Neuron (in vitro differentiated cells): ENCODE results near the gene CRY1.
A peak's percentile ranks its signal among the peaks of the same experiment; 100 is the strongest.
"Not testable (repeated sequence)": the region's sequence is repeated elsewhere in the genome, so short reads cannot be mapped to it uniquely, and the experiment has no call there.

ENCODE experiments used
- H2AFZ ChIP-seq: one replicate; pipeline ENCODE4 v1.6.1; 2013; ENCODE audit warnings: low read depth, mild to moderate bottlenecking, inconsistent platforms, low read length, moderate library complexity
- H3K27me3 ChIP-seq: one replicate; pipeline ENCODE4 v1.6.1; 2013; ENCODE audit warnings: low read length; ENCODE audit not compliant: insufficient read depth
- H3K36me3 ChIP-seq: one replicate; pipeline ENCODE4 v1.6.1; 2013; ENCODE audit warnings: low read length; ENCODE audit not compliant: insufficient read depth
- H3K4me1 ChIP-seq: one replicate; pipeline ENCODE4 v1.6.1; 2013; ENCODE audit warnings: low read length; ENCODE audit not compliant: insufficient read depth
- H3K4me3 ChIP-seq: 2 replicates; pipeline ENCODE4 v1.5.1; 2013; ENCODE audit warnings: mild to moderate bottlenecking, low read length, moderate library complexity
- H3K9me3 ChIP-seq: one replicate; pipeline ENCODE4 v1.6.1; 2013; ENCODE audit warnings: low read length

The CRY1 gene

DNA sequence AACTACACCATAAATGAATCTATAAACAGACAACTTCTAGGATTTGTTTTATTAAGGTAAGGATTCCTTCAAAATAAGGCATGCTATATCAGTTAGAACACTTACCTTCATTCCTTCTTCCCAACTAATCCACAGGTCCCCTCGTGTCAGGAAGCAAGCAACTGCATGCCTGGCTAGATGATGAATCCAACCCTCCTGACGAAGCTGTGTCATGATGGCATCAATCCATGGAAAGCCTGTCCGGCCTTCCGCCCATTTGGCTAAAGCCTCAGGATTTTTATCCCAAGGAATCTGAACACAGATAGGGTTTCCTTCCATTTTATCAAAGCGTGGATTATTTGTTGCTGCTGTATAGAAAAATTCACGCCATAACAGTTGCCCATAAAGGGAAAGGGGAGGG, 93.9 kb downstream of the CRY1 start:
- no peak overlapping the region for H2AFZ ChIP-seq
- no peaks in the 10 kb centered on the region for H3K27me3 ChIP-seq
- H3K4me1 ChIP-seq = no peaks in the 10 kb centered on the region
- peaks cover 7% of the 10 kb centered on the region for H3K9me3 ChIP-seq
- peaks cover 40% of the 10 kb centered on the region for H3K36me3 ChIP-seq
- no peak overlapping the region for H3K4me3 ChIP-seq

GRCh38 chr12:106997916-106998315, 95.4 kb downstream of the CRY1 start:
- Histone ChIP-seq H3K36me3 (peaks cover 40% of the 10 kb centered on the region), H3K4me1 (no peaks in the 10 kb centered on the region), H3K27me3 (no peaks in the 10 kb centered on the region), H3K9me3 (peaks cover 7% of the 10 kb centered on the region), H3K4me3 (no peak overlapping the region), H2AFZ (no peak overlapping the region)

DNA sequence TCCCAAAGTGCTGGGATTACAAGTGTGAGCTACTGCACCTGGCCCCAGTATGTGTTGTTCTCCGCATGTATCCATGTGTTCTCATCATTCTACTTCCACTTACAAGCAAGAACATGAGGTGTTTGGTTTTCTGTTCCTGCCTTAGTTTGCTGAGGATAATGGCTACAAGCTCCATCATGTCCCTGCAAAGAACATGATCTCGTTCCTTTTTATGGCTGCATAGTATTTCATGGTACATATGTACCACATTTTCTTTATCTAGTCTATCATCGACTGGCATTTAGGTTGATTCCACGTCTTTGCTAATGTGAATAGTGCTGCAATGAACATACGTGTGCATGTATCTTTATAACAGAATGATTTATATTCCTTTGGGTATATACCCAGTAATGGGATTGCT, 97.2 kb downstream of the CRY1 start:
- not testable (repeated sequence) for H2AFZ ChIP-seq, H3K27me3 ChIP-seq, H3K4me3 ChIP-seq, H3K4me1 ChIP-seq, H3K9me3 ChIP-seq
- H3K36me3 ChIP-seq = peaks cover 33% of the 10 kb centered on the region

GRCh38 chr12:106994579-106995220, 98.6 kb downstream of the CRY1 start:
- H3K4me1 ChIP-seq = no peaks in the 10 kb centered on the region
- H3K36me3 ChIP-seq = peaks cover 27% of the 10 kb centered on the region

DNA sequence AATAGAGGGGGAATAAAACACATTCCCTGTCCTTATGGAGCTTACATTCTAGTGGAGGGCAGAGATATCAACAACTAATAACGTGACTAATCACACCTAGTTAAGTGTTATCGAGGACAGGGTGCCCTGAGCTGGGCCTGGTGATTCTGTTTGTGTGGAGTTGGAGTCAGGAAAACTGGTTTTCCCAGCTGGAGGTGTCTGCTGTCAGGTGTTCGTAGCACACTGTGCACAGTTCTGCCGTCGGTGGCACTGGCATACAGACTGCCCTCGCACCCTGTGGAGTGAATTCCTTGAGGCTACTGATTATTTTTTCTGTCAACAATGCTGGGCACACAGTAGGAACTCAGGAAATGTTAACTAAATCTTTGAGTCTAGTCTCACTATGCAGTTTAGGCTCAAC, 105.5 kb downstream of the CRY1 start:
- H3K4me3 ChIP-seq = no peak overlapping the region
- H3K4me1 ChIP-seq = peaks cover 11% of the 10 kb centered on the region

More at GRCh38 chr12:106994579-106995220, 98.6 kb downstream of the CRY1 start:
- Histone ChIP-seq H2AFZ (no peak overlapping the region), H3K27me3 (no peaks in the 10 kb centered on the region), H3K9me3 (peaks cover 3% of the 10 kb centered on the region), H3K4me3 (no peak overlapping the region)

GRCh38 chr12:106986625-106987389, 106.5 kb downstream of the CRY1 start, which contains the start of gene MTERF2:
MTERF2 (minus strand) TSS chr12:106987146; CDS start chr12:106978714, 8,432 bp downstream.
- no peaks in the 10 kb centered on the region for H3K9me3 ChIP-seq
- peak within 1 kb of the TSS; percentile 66 for H3K4me3 ChIP-seq
- peak within 1 kb of the TSS; percentile 60 for H2AFZ ChIP-seq
- peaks cover 11% of the 10 kb centered on the region for H3K4me1 ChIP-seq
- H3K36me3 ChIP-seq = peaks cover 18% of the 10 kb centered on the region
- H3K27me3 ChIP-seq = no peaks in the 10 kb centered on the region

More for the DNA sequence above, 105.5 kb downstream of the CRY1 start:
- Histone ChIP-seq H3K36me3 (peaks cover 18% of the 10 kb centered on the region), H3K9me3 (no peaks in the 10 kb centered on the region), H3K27me3 (no peaks in the 10 kb centered on the region), H2AFZ (peak overlapping the region; percentile 60)

DNA sequence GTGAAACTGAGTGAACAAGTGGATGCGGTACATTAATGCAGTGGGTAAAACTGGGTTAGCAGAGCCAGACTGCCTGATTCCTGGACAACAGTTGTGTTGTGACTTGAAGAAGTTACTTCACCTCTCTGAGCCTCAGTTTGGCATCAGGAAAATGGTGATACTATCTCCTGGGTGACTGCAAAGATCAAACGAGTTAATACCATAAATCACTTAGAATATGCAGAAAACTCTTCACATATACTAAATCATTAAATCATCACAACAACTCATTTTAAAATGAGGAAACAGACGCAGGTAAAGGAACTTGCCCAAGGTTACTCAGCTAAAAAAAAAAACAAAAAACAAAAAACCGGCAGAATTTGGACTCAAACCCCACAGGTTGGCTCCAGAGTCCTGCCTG, 107.2 kb downstream of the CRY1 start:
- peak overlapping the region; percentile 66 for H3K4me3 ChIP-seq
- H3K36me3 ChIP-seq = peaks cover 18% of the 10 kb centered on the region
- H3K27me3 ChIP-seq = no peaks in the 10 kb centered on the region
- H3K4me1 ChIP-seq = peaks cover 11% of the 10 kb centered on the region
- peak overlapping the region; percentile 28 for H2AFZ ChIP-seq
- no peaks in the 10 kb centered on the region for H3K9me3 ChIP-seq

- Histone ChIP-seq H2AFZ (no peak overlapping the region), H3K9me3 (no peaks in the 10 kb centered on the region), H3K27me3 (no peaks in the 10 kb centered on the region), H3K36me3 (peaks cover 20% of the 10 kb centered on the region), H3K4me1 (peaks cover 11% of the 10 kb centered on the region), H3K4me3 (peak overlapping the region; percentile 66)
Measured at GRCh38 chr12:106985479-106985878, 107.9 kb downstream of the CRY1 start.

GRCh38 chr12:106984588-106985137, 108.7 kb downstream of the CRY1 start:
- peaks cover 21% of the 10 kb centered on the region for H3K36me3 ChIP-seq
- no peaks in the 10 kb centered on the region for H3K27me3 ChIP-seq
- no peaks in the 10 kb centered on the region for H3K9me3 ChIP-seq
- H3K4me1 ChIP-seq = peaks cover 11% of the 10 kb centered on the region
- no peak overlapping the region for H3K4me3 ChIP-seq
- H2AFZ ChIP-seq = no peak overlapping the region

GRCh38 chr12:106982229-106982628, 111.1 kb downstream of the CRY1 start:
- Histone ChIP-seq H3K9me3 (no peaks in the 10 kb centered on the region), H3K36me3 (peaks cover 30% of the 10 kb centered on the region)

GRCh38 chr12:106981788-106982187, 111.6 kb downstream of the CRY1 start:
- peaks cover 8% of the 10 kb centered on the region for H3K4me1 ChIP-seq
- H3K9me3 ChIP-seq = no peaks in the 10 kb centered on the region
- no peak overlapping the region for H2AFZ ChIP-seq
- no peak overlapping the region for H3K4me3 ChIP-seq
- H3K27me3 ChIP-seq = no peaks in the 10 kb centered on the region
- peaks cover 30% of the 10 kb centered on the region for H3K36me3 ChIP-seq

More at GRCh38 chr12:106982229-106982628, 111.1 kb downstream of the CRY1 start:
- H3K27me3 ChIP-seq = no peaks in the 10 kb centered on the region
- H3K4me1 ChIP-seq = peaks cover 8% of the 10 kb centered on the region
- no peak overlapping the region for H3K4me3 ChIP-seq
- H2AFZ ChIP-seq = no peak overlapping the region

DNA sequence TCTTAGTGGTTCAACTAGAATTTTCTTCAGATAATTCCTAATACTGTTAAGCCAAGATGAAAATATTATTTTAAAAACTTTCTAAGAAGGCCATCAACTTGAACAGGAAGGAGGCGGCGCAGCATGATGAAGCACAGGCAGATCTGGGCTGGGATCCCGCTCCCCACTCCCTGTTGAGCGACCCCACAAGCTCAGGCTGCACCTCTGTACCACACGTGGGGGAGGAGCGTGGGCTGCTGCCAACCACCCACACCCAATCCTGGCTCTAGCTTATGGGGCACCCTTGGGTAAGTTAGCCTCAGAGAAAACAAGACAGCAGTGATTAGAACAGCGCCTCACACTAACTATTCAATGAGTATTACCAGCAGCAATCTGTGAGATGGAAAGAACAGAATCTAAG, 112.4 kb downstream of the CRY1 start:
- Histone ChIP-seq H3K36me3 (peaks cover 30% of the 10 kb centered on the region), H3K4me3 (no peak overlapping the region), H3K4me1 (peaks cover 4% of the 10 kb centered on the region), H3K27me3 (no peaks in the 10 kb centered on the region), H2AFZ (no peak overlapping the region), H3K9me3 (no peaks in the 10 kb centered on the region)

- H3K27me3 ChIP-seq = no peaks in the 10 kb centered on the region
- no peak overlapping the region for H3K4me3 ChIP-seq
- H3K4me1 ChIP-seq = no peaks in the 10 kb centered on the region
Measured at GRCh38 chr12:106978035-106978800, 115.1 kb downstream of the CRY1 start.

More at GRCh38 chr12:106978035-106978800, 115.1 kb downstream of the CRY1 start:
- peaks cover 11% of the 10 kb centered on the region for H3K36me3 ChIP-seq
- no peak overlapping the region for H2AFZ ChIP-seq
- H3K9me3 ChIP-seq = no peaks in the 10 kb centered on the region
